Measurements from ENCODE around the gene SLC2A2.

Gene SLC2A2

GRCh38 chr3:171026597-171027293, at the start of gene SLC2A2:
Gene SLC2A2, minus strand, starts transcription at chr3:171026720. Its CDS starts 50 bp downstream, at chr3:171026670.
- DNase-seq (ENCODE audit: low read depth in 2 of 2) = no peak

- DNase-seq (ENCODE audit: low read depth in 2 of 2) = no peak
Observed at GRCh38 chr3:171072432-171072831, 45.9 kb upstream of the SLC2A2 start.

- DNase-seq (ENCODE audit: low read depth in 2 of 2) = no peak
Observed at GRCh38 chr3:171068658-171069057, 42.1 kb upstream of the SLC2A2 start.

GRCh38 chr3:171066206-171066605, 39.7 kb upstream of the SLC2A2 start:
- DNase-seq (ENCODE audit: low read depth in 2 of 2) = no peak

GRCh38 chr3:171065732-171066131, 39.2 kb upstream of the SLC2A2 start:
- no peak for DNase-seq (ENCODE audit: low read depth in 2 of 2)

- no peak for DNase-seq (ENCODE audit: low read depth in 2 of 2)
Observed at GRCh38 chr3:171064461-171064860, 37.9 kb upstream of the SLC2A2 start.

- no peak for DNase-seq (ENCODE audit: low read depth in 2 of 2)
Observed at GRCh38 chr3:171061749-171062148, 35.2 kb upstream of the SLC2A2 start.

- no peak for DNase-seq (ENCODE audit: low read depth in 2 of 2)
Observed at GRCh38 chr3:171059978-171060377, 33.5 kb upstream of the SLC2A2 start.

- DNase-seq (ENCODE audit: low read depth in 2 of 2) = no peak
Observed at GRCh38 chr3:171058873-171059603, 32.5 kb upstream of the SLC2A2 start.

GRCh38 chr3:171058058-171058457, 31.5 kb upstream of the SLC2A2 start:
- DNase-seq (ENCODE audit: low read depth in 2 of 2) = no peak

- no peak for DNase-seq (ENCODE audit: low read depth in 2 of 2)
Observed at GRCh38 chr3:171057072-171057471, 30.6 kb upstream of the SLC2A2 start.

- no peak for DNase-seq (ENCODE audit: low read depth in 2 of 2)
Observed at GRCh38 chr3:171056528-171056927, 30.0 kb upstream of the SLC2A2 start.

- DNase-seq (ENCODE audit: low read depth in 2 of 2) = no peak
Observed at GRCh38 chr3:171055336-171056178, 29.0 kb upstream of the SLC2A2 start.

GRCh38 chr3:171054921-171055320, 28.4 kb upstream of the SLC2A2 start:
- DNase-seq (ENCODE audit: low read depth in 2 of 2) = no peak

GRCh38 chr3:171054231-171054630, 27.7 kb upstream of the SLC2A2 start:
- DNase-seq (ENCODE audit: low read depth in 2 of 2) = no peak

- DNase-seq (ENCODE audit: low read depth in 2 of 2) = no peak
Observed at GRCh38 chr3:171049861-171050444, 23.4 kb upstream of the SLC2A2 start.

- no peak for DNase-seq (ENCODE audit: low read depth in 2 of 2)
Observed at GRCh38 chr3:171046760-171047159, 20.2 kb upstream of the SLC2A2 start.

GRCh38 chr3:171044835-171045793, 18.6 kb upstream of the SLC2A2 start:
- DNase-seq (ENCODE audit: low read depth in 2 of 2) = no peak

GRCh38 chr3:171044384-171044783, 17.9 kb upstream of the SLC2A2 start:
- DNase-seq (ENCODE audit: low read depth in 2 of 2) = no peak

- no peak for DNase-seq (ENCODE audit: low read depth in 2 of 2)
Observed at GRCh38 chr3:171039674-171040073, 13.2 kb upstream of the SLC2A2 start.

- DNase-seq (ENCODE audit: low read depth in 2 of 2) = no peak
Observed at GRCh38 chr3:171038342-171038741, 11.8 kb upstream of the SLC2A2 start.
